HG03280 (cell line): ENCODE results near the gene ANKRD44.

Source experiments
- ATAC-seq: cut with Tn5 transposase; IDR thresholded peaks from one replicate; pipeline ENCODE4 v1.9.1; 2021; ENCODE audit warnings: mild to moderate bottlenecking, moderate library complexity; ENCODE audit not compliant: unreplicated experiment

Gene ANKRD44

DNA sequence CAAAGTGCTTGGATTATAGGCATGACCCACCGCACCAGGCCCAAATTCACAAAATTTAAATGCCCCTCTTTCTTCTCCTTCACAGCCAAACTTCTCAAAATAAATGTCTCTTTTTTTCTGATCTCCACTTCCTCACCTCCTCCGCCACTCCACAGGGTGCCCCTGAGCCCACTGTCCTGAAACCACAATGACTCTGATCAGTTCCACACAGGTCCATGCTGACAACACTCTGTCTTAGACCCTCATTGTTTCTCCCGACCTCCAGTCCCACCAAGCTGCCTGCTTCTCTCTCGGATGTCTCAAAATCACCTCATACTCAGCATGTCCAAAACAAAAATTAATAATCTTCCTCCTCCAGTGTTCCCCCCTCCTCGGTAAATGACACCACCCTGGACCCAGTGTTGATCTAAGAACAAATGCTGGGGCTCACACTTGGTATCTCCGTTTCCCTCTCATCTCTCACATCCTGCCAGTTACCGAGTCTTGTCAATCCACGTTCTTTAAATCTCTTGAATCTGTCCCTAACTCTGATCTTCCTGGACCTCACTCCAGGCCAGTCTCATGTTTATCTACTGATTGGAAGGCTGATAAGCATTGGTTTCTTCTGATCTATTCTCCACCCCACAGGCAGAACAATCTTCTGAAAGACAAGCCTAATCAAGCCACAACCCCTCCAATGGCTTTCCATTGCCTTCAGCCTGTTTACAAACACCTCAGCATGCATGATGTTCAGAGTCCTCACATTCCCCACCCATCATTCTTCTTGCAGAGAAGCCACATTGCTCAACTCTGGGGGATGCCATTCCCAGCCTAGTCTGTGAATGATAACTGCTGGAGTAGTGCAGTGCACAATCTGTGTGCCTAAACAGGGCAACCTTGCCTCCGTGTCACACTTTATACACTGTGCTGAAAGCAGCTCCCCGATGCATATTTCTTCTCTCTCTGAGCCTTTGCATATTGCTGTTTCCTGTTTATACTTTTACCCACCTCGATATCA is 12.4 kb upstream of the ANKRD44 start:
- no peak for ATAC-seq

DNA sequence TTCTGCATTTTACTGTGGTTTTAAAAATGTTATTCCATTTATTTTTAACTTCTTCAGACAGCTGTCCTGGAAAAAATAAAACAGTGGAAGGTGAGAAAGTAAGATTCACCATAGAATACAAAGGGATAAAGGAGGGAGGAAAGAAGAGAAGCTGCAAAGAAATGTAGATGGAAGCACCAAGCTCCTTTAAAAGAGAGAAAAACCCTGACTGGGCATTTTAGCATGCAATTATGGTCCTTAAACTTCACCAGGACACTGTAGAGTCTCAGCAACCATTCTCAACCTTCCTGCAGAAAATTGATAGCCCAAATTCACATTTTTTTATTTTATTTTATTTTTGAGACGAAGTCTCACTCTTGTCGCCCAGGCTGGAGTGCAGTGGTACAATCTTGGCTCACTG is 11.6 kb upstream of the ANKRD44 start:
- ATAC-seq = no peak

DNA sequence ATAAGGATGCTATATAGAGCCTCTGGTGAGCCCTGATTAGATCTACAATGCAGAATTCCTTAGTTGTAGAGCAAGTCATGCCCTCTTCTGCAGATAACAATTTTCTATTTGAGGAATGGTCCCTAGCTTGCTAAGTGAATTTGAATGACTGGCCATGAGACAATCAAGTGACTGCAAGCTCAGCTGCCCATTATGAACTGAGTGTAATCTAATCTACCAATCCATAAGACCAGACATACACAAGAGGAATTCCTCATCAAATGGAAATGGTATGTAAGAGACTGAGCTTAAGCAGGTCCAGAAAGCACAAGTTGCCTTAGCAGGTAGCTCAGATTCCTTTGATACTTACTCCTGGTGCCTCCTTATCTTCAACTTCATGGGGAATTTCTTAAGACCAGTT is 4.8 kb upstream of the ANKRD44 start:
- ATAC-seq = no peak

DNA sequence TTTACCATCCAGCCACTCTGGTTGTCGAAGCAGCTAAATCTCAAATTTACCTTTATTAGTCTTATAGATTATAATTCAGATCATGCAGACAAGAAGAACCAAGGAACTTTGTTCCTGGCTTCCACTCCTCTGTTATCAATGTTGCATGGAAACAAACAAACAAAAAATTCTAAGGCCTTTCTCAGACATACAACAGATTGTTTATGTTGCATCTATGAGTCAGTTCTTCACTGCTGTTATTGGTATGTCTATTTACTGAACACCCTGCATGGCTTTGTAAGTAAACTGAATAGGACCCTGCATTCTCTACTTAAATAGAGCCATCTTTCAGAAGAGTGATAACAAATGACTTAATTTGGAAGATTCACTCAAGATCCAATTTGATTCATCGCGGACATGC is 1.6 kb upstream of the ANKRD44 start:
- ATAC-seq = no peak

DNA sequence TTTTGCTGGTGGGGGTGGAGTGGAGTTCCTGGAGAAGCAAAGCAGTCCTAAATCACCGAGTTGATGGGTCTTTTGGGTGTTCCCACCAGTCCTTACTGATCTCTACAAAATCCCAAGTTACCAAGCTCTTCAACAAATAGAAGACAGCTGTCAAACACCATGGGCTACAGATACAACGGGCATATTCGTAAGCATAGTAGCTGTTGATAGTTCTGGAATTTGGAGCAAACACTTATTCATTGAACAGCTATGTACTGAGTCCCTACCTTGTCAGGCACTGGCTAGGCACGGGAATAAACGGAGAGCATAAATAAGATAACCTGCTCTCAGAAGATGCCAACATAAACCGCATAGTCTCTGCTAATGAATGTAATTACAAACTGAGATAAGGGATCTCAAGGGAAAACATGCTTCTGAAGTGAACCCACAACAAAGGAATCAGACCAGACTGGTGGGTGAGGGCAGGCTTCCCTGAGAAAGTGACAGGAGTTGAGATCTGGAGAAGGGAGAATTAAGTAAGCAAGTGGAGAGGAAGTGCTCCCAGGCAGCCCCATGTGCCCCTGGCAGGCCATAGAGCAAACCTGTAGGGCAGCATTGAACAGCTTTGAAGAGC is 947 bp upstream of the ANKRD44 start:
- ATAC-seq = no peak

DNA sequence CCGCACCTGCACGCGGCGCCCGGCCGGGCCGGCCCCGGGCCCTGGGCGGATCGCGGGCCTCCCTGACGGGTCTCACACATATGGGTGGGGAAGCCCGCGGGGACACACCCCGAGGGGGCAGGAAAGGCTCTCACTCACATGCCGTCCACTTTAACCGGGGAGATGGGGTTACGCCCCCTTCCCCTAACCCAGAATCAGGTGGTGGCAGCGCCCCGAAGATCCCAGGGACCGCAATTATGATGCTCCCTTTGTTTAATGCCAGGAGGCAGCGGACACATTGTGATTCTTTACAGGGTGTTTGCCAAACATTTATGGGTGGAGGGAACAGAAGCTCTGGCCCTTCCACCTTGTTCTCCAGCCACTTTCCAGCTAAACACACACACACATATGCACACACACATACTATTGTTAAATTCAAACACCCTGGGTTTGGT is 424 bp upstream of the ANKRD44 start:
- ATAC-seq = no peak

DNA sequence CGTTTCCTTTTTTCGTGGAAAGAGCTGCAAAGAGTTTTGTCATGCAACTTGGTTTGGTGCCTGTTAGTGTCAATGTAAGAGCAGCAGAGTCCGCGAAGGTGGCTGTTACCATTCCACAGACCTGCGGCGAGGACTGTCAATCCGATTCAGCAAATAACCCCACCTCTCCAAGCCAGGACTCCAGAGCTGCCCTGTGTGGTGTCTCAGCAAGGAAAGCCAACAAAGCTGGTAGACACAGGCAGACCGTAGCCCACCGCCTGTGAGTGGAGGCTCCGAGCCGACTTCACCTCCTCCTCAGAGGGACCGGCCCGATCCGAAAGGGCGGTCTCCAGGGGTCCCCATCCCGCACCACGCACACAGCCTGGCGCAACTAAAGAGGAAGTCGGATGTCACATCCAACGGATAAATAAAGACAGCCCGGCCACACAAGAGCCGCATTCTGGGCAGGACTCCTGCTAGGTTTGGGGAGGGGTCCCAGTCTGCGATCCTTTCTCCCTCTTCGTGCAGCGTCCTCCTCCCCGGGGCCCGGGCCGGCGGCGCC is 819 bp downstream of the ANKRD44 start:
- no peak for ATAC-seq

DNA sequence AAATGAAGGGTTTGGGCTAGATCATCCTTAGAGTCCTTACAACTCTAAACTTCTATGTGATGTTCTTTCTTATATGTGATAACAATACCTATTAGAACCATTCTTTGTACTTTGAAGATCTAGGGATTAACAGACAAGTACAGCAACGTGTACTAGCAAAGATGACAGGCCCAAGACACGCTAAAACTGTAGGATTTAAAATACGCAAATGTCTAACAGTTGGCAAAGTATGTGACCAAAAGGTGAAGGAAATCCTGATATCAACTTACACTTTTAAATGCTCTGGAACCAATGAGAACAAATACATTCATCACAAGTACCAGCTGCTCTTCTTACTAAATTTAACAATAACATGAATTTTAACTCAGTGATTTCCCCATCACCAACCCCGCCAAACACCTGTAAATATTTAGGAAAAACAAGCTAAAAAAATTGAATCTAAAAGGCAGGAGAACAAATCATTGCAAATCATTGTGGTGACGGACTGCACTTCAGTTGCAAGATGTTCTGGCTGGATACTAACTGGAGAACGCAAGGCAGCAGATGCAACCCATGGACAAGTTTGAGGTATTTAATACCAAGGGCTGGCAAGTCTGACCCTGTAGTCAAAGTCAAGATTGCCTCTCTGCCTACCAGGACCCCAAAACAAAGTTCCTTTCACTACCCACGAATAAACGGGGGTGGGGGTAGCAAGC is 1.4 kb downstream of the ANKRD44 start:
- no peak for ATAC-seq

DNA sequence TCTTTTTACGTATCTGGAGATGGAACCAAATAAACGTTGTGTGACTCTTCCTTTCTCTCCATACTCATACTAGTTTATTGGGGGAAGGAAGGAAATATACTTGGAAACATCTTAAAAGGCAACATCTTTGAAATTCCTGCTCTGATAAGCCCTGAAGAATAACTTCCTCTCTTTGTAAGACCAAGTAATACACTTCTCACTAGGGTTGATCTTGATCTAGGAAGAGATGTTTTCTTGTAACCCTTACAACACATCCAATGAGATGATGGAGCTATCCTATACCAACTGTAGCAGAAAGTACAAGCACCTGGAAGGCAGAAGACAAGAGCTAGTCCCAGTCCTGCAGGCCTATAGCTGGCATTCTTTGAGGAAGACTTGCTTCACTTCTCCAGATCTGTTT is 2.0 kb downstream of the ANKRD44 start:
- ATAC-seq = no peak

DNA sequence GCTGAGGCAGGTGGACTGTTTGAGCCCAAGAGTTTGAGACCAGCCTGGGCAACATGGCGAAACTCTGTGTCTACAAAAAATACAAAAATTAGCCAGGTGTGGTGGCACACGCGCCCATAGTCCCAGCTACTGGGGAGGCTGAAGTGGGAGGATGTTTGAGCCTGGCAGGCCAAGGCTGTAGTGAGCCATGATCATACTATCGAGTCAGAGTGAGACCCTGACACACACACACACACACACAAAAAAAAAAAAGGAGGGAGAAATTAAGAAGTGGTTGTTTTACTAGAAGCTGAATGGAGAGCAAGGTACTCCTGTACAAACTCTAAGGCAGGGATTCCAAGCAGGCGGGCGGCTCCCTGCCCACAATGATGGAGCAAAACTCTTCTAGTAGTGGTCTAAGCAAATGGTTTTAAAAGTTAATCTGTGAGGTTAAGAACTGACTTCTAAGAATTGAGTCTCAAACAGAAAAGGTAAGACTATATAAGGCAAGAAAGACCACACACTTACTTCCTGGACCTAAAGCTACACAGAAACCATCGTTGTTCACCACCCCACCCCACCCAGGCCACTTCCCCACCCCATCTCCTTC is 2.6 kb downstream of the ANKRD44 start:
- ATAC-seq = no peak

DNA sequence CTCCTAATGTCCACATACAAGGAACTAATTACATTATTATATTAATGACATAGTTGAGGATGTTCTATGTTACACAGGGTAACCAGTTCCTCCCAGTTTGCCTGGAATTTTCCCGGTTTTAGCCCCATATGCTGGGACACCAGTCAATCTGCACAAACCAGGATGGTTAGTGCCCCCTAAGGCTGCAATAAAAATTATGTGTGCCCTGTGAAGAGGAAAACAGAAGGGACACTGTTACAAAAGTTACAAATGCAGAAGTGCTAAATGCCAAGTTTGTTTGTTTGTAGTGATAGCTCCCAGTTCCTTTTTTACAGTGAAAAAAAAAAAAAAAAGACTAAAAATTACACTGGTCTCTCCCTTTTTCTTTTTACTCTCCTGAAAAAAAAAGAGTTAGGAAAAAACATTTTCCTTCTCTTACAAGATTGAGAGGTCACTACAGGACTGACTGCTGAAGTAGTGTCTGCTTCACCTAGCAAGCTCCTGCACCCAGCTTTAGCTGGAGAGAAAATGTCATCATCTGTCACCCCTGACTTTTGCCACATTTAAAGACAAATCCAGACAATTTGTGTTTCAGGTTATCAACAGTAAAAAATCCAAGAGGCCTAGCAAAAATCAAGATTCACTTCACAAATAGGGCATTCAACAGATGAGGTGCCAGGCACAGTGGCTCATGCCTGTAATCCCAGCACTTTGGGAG is 3.2 kb downstream of the ANKRD44 start:
- no peak for ATAC-seq

DNA sequence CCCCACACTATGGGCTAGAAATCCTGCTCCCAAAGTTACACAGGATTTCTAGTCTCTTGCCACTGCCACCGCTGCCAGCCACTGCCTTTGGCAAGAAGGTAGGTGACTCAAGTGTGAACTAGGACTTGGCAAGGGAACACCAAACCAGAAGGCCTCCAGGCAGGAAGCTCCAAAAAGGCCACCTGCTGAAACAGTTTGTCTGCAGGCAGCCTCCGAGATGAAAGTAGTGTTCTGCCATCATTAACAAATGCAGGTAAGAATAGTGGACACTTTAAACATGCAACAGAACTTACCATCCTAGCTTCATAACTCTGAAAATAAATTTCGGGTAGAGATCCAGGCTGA is 3.9 kb downstream of the ANKRD44 start:
- ATAC-seq = no peak

DNA sequence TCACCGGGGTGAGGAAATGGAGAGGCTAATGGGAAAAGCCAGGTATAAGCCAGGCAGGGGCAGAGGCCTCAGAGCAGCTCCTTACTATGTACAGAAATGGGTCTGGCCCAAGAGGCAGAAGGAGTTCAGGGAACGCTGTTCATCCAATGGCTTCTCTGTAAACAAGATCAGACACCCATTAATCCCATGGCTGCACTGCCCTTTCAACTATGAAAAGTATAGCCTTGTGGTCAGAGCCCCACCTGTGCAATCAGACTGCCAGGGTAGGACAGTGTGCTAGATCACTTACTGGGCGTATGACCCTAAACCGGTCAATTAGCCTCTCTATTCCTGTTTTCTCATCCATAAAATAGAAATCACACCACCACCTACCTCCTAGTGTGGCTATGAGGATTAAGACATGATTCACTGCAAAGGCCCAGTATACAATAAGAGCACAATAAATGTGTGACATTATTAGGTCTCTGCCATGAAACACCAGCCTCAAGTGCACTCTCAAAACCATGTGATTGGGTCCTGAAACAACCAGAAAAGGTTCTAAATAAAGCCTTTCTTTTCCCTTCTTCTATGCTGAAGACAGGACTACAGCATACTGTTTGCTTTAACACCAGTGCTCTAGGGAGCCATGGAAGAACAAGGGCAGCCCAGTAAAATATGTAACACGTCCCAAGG is 4.4 kb downstream of the ANKRD44 start:
- ATAC-seq = no peak

DNA sequence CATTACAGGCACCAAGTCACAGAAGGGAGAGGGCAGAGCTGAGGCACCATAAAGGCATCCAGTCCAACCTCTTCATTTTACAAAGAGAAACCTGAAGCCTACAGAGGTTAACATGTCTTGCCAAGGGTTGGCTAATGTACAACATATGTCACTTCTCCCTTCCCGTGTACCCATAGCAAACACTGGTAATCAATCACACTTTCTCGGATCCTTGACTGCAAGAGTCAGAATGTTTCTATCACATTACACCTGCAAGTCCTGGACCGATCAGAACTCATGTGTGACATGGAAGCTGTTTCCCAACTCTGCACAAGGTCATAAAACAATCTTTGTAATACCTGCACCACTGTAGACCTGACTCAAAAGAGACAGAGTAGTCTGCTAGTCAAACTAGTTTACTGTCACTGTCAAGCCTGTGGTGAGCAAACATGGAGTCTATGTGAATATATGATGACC is 6.0 kb downstream of the ANKRD44 start:
- peak; percentile 45 for ATAC-seq

DNA sequence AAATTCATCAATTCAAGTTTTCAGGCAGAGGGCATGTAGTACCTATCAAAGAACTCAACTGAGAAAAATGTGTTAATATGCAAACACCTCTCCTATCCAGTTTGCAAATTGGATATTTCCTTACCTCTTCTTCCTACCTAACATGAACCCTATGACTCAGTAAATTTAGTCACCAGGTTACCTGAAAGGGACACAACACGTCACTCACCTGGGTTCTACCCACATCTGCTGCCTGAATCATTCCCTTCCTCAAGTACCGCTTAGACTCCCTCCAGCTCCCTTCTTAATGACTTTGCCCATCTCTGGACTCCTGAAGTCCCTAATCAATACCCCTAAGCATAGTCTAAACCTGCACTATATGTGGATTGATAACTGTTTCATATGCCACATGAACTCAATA is 10.4 kb downstream of the ANKRD44 start:
- no peak for ATAC-seq

DNA sequence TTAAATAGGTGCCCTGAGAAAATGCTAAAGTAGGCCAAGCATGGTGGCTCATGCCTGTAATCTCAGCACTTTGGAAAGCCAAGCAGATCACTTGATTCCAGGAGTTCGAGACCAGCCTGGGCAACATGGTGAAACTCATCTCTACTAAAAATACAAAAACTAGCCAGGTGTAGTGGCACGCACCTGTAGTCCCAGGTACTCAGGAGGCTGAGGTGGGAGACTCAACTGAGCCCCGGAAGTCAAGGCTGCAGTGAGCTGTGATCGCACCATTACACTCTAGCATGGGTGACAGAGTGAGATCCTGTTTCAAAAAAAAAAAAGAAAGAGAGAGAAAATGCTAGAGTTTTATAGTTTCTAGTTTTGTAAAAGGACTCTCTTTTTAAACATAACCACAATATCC is 12.0 kb downstream of the ANKRD44 start:
- ATAC-seq = no peak

DNA sequence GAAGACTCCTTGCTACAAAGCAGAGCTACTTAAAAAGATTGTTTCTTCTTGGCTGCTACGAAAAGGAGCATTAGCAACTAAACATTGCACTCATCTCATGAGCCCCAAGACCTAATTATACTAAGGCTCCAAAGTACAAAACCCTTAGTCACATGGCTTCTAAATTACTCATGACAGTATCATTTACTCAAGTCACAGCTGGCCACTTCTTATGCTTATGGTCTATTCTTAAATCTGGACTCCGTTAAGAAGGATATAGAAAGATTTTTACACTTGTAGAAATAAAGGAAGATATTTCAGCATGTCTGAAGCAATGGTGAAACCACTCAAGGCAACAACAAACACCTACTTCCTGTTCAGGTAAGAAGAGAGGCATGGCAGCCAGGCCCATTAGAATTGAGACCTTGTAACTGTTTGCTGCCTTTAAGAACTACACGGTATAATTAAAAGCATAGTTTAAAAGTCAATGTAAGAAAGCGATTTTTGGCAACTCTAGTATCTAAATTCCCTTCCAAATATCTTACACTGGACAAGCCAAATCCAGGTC is 12.7 kb downstream of the ANKRD44 start:
- ATAC-seq = peak; percentile 46

DNA sequence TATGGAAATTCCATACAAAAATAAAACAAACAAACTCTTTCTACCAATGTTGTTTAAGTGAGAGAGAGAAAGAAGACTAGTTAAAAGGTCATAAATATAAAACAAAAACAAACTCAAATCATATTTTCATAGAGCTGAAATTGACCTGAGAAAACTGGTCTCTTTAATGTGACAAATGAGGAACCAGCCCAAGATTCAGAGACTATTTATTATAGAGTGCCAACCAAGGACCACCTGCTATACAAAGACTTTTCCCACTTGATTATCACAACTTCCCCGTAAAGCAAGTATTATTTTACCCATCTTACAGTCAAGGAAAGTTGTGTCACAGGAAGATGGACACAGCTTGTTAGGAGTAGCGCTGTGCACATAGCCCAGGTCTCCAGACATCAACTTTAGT is 13.3 kb downstream of the ANKRD44 start:
- ATAC-seq = no peak

DNA sequence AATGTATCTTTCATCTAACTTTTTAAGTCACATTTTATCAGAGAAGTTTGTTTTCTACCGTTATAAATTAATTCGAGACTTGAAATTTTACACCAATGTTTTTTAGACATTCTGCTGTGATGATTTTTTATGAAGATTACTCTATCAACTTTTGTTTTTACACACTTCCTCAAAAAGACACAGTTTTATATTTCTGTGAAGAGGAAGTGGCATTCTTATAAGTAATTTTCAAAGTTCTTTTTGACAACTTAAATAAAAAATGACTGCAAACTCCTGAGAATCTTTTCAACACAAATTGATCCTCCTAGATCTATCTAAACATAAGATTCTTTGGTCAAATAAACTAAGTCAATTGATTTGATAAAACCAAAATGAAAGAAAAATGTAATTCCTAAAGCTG is 13.7 kb downstream of the ANKRD44 start:
- no peak for ATAC-seq

DNA sequence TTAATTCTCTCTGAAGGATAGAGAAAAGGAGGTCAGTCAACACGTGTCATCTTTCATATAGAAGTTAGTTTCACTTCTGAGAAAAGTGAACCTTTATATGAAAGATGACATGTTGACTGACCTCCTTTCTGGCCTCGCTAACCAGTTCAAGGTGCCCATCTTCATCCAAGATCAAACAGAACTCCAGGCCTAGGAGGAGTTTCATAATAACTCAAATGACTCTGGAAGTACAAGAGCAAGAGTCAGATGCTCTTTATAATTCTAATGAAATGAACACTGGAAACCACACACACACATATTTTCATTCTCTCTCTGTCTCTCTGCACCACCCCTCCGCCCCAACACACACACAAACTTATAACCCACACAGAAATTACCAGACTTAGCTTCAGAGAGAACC is 16.3 kb downstream of the ANKRD44 start:
- ATAC-seq = peak; percentile 49
